HL-60 (cell line): ENCODE results near the gene ROCK2.

Experiments
- DNase-seq, 2 experiments: peaks; one replicate each; pipeline ENCODE4 v3.0.0-alpha.2; 2010 to 2020; ENCODE audit warnings: low read depth in 1 of 2, low spot score in 1 of 2
- H3K27ac ChIP-seq: fragments of 250-450 bp; sonication (Bioruptor Pico); replicated peaks from 2 replicates; pipeline ENCODE4 v1.5.1; 2020; ENCODE audit warnings: mild to moderate bottlenecking, moderate library complexity
- H3K27me3 ChIP-seq: fragments of 250-450 bp; sonication (Bioruptor Pico); 2 replicates; pipeline ENCODE4 v1.5.1; 2021; ENCODE audit warnings: mild to moderate bottlenecking, moderate library complexity; ENCODE audit not compliant: insufficient read depth, poor library complexity, severe bottlenecking
- H3K4me3 ChIP-seq: replicated peaks from 2 replicates; pipeline ENCODE4 v1.5.1; 2011; ENCODE audit warnings: mild to moderate bottlenecking, control low read depth, low read length; ENCODE audit not compliant: insufficient read depth
- CTCF ChIP-seq: IDR thresholded peaks from one replicate; pipeline ENCODE4 v1.5.1; 2011; ENCODE audit warnings: low read length, control low read depth, inconsistent platforms; ENCODE audit not compliant: insufficient read depth
- GABPA ChIP-seq: IDR thresholded peaks from 2 replicates; pipeline ENCODE4 v1.6.1; 2012; ENCODE audit warnings: low read depth
- POLR2AphosphoS5 ChIP-seq: IDR thresholded peaks from 2 replicates; pipeline ENCODE4 v1.6.1; 2012; ENCODE audit warnings: low read depth
- REST ChIP-seq: IDR thresholded peaks from 2 replicates; pipeline ENCODE4 v1.6.1; 2012; ENCODE audit warnings: low read depth; ENCODE audit not compliant: insufficient replicate concordance
- SPI1 ChIP-seq: IDR thresholded peaks from 2 replicates; pipeline ENCODE4 v1.6.1; 2012; ENCODE audit warnings: low read depth, mild to moderate bottlenecking, borderline replicate concordance

Gene ROCK2

GRCh38 chr2:11288431-11288830, 56.0 kb downstream of the ROCK2 start:
- Histone ChIP-seq H3K27me3 (no peaks in the 10 kb centered on the region), H3K27ac (no peak overlapping the region), H3K4me3 (no peak overlapping the region)
- DNase-seq: no peak
- TF ChIP-seq POLR2AphosphoS5 (no peak), REST (no peak), CTCF (no peak)

GRCh38 chr2:11286749-11287148, 57.7 kb downstream of the ROCK2 start:
- TF ChIP-seq GABPA (no peak), POLR2AphosphoS5 (no peak), CTCF (no peak), SPI1 (no peak), REST (no peak)
- DNase-seq: no peak
- H3K27ac ChIP-seq: no peak overlapping the region
- H3K27me3 ChIP-seq: no peaks in the 10 kb centered on the region
- H3K4me3 ChIP-seq: no peak overlapping the region

- Histone ChIP-seq H3K27me3 (no peaks in the 10 kb centered on the region), H3K4me3 (no peak overlapping the region), H3K27ac (no peak overlapping the region)
- DNase-seq: no peak
- TF ChIP-seq REST (no peak), POLR2AphosphoS5 (no peak), SPI1 (no peak), GABPA (no peak), CTCF (no peak)
These were observed 58.1 kb downstream of the ROCK2 start for GRCh38 chr2:11286323-11286722.
